Occipital lobe (tissue), 2 donors: ENCODE measurements around the gene THAP4. TPM values are rescaled to one million over a fixed set of nuclear protein-coding genes. Genes with fewer than 3 reads are reported as not detected.

Experiments
- DNase-seq: peaks from one replicate; lab custom pipeline; 2025; lab: John Stamatoyannopoulos, UW
- total RNA-seq: library from RNA; depleted of rRNA; stranded (reverse); fragments of >200 nt; gene quantifications from one replicate; pipeline ENCODE4 v1.2.3, GENCODE V29; 2014

The THAP4 gene
- total RNA-seq, 1 donor from 2014 or later = 22.0 TPM

- DNase-seq = no peak
Measured at GRCh38 chr2:241564596-241565410, 72.2 kb downstream of the THAP4 start.

- no peak for DNase-seq
Measured at GRCh38 chr2:241563981-241564595, 72.9 kb downstream of the THAP4 start.

DNA sequence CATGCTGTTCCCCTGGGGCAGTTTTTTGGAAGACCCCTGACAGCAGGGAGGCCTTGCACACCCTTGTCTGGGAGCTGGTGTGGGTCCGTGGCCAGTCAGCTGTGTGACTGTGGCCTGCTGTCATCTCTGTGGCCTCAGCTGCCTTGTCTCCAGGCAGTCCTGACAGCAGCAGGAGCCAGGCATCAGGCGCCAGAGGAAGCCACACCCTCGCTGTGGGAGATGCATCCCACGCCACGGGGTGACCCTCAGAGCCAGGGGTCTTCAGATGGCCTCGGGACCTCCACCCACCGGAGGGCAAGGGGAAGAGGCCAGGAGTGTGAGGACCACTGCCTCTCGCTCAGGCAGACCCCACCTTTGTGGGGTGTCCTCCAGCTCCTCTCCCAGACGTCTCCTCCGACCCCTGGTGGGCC lies 73.4 kb downstream of the THAP4 start:
- DNase-seq = no peak

GRCh38 chr2:241563031-241563507 lies 73.9 kb downstream of the THAP4 start:
- DNase-seq = no peak

DNA sequence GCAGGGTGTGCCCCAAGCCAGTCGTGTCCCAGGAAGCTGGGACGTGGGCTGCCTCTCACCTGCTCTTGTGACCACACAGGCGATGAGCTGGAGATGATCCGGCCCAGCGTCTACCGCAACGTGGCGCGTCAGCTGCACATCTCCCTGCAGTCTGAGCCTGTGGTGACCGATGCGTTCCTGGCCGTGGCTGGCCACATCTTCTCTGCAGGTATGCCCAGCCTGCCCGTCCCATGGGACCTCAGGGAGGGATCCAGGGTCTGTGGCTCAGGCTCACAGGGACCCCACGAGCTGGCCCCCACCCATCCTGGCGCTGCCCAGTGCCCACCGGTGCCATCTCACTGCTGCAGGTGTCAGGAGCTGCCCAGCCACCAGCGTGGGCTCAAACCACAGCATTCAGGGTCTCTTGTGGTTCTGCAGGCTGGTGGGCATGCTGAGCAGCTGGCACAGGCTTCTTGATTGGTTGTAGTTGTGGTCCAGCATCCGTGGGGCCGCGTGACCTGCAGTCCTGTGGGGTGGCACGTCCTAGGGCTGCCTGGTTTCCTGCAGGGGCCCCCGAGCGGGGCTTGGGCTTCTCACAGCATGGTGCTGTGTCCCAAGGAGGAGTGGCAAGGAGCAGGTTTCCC lies 74.6 kb downstream of the THAP4 start:
- no peak for DNase-seq

DNA sequence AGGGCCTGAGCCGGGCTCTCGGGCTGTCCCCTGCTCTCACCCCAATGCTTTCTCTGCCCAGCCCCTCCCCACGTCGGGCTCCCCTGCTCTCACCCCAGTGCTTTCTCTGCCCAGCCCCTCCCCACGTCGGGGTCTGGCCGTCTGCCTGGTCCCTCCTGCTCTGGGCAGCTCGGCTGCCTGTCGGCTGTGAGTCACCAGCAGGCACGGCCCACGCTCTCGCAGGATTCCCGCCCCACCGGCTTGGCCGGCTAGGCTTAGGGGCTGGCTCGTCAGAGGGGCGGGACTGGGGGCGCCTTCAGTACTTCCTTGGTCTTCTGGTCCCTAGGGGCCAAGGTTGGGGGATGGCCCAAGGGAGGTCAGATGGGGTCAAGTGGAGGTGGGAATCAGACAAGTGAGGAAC lies 75.1 kb downstream of the THAP4 start:
- DNase-seq = peak; percentile 89

DNA sequence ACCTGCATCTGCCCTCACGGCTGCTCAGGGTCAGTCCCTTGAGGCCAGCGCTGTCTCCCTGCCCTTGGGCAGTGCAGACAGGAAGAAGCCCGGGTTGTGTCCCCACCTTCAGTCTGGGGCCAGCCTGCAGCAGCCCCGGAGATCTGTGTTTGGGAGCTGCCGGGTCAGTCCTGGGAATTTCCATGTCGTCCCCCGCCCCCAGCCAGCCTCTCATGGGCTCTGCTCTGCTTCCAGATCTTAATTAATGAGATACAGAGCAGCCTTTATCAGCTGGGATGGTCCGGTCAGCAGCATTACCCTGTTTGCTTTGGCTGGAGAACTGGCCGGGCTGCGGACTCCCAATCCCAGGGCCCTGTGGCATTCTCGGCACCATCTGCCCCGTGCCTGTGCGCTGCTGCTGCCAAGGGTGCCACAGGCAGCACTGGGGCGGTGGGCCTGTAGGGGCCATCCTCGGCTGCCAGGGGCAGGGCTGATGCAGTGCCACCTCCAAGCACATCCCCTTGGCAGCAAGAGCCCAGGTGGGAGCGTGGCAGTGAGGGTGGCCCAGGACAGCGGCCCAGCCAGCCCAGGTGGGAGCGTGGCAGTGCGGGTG lies 76.0 kb downstream of the THAP4 start:
- DNase-seq = peak; percentile 20

DNA sequence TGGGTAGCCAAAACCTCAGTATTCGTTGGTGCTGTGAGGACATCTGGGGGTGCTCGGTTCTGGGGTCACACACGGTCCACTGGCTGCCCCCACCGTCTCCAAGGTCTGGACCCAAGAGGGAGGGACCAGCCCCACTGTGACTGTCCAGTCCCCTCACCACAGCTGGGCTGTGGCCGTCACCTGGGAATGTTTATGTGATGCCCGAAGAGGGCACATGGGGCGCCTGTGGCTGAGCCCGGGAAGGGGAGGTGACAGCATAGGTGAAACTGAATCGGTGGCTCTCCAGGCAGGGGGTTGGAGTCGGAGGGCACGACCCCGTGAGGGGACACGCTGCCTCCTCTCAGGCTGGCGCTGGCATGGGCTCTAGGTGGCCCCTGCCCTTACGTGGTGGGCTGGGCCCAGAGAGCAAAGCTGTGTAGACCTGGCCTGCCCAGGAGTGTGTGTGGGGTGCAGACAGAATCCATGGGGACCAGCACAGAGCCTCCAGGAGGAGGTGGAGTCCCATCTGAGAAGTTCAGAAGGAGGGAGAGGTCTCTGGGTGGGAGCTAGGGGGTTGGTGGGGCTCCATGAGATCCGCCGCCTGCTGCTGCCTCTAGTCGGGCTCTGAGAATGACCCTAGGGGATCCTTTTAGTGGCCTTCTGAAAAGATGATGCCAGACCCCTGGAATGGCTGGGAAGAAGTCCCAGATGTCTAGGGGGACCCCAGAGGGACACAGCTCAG lies 76.6 kb downstream of the THAP4 start:
- DNase-seq = no peak

DNA sequence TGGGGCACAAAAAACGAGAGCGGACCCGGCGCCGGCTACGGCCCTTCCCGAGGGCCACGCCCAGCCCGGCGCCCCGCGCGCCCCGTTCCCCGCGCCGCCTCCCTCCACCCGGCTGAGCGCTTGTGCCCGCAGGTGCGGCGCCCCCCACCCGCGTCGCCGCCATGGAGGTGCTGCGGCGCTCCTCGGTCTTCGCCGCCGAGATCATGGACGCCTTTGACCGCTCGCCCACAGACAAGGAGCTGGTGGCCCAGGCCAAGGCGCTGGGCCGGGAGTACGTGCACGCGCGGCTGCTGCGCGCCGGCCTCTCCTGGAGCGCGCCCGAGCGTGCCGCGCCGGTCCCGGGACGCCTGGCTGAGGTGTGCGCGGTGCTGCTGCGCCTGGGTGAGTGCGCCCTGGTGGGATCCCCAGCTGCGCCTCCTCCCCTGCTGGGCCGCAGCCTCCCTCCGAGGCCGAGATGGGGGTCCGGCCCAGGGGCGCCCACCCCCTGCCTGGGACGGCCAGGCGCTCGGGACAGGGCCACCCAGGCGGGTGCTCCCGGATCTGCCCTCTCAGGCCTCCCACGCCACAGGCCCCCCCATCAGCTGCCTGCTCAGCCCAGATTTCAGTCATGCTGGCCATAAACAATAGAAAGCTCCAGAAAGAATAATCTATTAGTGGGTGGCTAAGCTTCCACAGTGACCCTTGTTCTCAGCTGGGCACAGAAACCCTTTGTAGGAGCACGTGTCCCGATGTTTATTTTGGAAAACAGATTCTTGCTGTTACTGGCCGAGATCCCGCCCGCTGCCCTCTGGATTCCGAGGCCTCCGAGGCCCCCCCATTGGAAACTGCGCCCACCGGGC lies 77.4 kb downstream of the THAP4 start:
- DNase-seq = peak; percentile 43

DNA sequence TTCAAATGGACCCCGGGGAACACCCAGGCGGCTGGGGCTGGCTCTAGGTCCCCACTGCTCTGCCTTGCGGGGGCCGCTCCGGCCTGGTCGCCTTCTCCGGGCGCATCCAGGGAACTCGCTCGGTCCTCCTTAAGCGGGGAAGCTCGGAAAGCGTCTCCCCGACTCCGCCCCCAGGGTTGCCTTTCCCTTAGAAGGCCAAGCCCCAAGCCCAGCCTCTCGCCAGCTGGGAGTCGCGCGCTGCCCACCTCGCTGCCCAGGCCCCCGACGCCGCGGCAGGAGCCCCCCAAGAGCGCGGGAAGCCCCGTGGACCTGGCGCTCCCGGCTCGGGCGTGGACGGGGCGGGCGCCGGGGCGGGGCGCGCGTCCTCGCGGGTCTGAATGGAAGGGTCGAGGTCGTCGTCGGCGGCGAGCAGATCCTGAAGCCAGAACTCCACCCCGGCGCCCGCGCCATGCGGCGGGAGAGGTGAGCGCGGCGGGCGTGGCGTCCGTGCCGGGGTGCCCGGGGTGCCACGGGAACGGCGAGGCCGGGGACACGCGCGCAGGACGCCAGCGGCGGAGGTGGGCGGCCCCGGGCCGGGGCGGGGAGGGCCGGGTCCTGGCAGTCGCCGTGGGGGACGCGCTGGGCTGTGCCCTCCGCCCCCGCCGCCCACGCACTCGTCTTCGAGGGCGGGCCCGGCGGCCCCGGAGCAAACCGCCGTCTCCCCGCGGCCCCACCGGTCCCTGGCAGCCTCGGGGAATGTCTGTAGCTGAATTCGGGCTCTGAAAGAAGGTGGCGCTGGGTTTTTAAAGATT lies 78.2 kb downstream of the THAP4 start, which contains the start of gene BOK:
Gene BOK (plus strand): TSS at position 214 of the 791 bp plus-strand sequence. CDS start 739 bp downstream, outside the sequence.
- peak; percentile 66 for DNase-seq

- DNase-seq = no peak
Measured at GRCh38 chr2:241556746-241557145, 80.2 kb downstream of the THAP4 start.

DNA sequence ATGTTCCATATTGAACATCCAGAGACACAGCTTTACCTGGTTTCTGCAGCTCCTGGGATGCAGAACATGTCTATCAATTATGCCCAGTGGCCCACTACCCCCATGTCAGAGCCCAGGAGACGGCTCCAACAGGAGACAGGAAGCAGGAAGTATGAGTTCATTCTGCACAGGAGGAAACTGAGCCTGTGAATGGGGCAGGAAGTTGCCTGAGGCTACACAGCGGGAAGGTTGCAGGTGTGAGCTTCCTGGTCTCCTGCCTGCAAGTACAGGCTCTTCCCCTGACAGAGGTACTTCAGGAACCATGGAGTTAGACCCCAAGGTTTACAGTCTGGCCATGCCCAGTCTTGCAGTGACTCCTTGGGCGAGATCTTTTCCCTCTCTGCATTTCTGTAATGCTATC lies 81.2 kb downstream of the THAP4 start:
- DNase-seq = no peak

- DNase-seq = no peak
Measured at GRCh38 chr2:241554610-241555322, 82.2 kb downstream of the THAP4 start.

DNA sequence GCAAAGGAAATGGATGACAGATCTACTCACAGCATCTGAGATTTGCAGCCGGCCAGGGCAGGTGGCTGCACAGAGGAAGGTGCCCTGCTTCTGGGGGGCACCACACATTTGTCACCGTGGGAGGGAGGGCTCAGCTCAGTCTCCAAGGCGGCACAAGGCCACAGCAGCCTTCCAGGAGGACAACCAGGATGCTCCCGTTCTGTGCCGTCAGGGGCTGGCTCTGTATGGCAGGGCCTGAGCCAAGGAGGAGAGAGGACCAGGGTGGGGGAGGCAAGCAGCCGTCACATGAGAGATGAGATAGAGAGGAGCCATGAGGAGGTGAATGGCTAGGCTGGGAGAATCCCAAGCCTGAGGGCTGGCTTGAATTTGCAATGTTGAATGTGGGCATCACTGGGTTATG lies 83.0 kb downstream of the THAP4 start:
- no peak for DNase-seq

GRCh38 chr2:241553512-241553830 lies 83.5 kb downstream of the THAP4 start:
- no peak for DNase-seq

GRCh38 chr2:241551998-241552737 lies 84.8 kb downstream of the THAP4 start:
- no peak for DNase-seq

DNA sequence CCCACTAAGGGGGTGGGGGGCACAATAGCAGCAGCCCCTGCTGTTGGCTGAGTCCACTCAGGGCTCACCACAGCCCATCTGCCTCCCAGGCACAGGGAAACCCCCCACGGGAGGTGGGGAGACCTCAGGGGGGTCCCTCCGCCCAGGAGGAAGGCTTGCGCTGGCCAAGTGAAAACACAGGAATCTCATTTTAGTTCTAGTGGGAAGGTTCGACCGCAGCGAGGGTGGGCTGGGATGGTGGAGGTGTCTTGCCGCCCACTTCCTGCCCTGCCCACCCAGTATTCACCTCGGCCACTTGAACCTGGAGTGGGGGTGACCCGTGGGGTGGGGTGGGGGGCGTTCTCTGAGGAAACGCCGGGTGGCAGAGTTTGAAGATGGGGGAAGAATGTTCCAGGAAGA lies 85.4 kb downstream of the THAP4 start:
- no peak for DNase-seq
